Stimulated activated memory B cell treated with anti-CD40 and anti-IgM and Interleukin-4, amounts not matched to agents 10 μg/mL and 1 μg/mL and 100 μg/mL, for 72 hours (primary cell): ENCODE data around the gene OXA1L.
A peak's percentile ranks its signal among the peaks of the same experiment; 100 is the strongest.
"Not testable (repeated sequence)": the region's sequence is repeated elsewhere in the genome, so short reads cannot be mapped to it uniquely, and the experiment has no call there.

Experiments
- ATAC-seq: fragments of 150-1000 bp; cut with Tn5 transposase; 2 replicates; pipeline ENCODE4 v1.10.0; 2021
- H3K27ac Mint-ChIP-seq: one replicate; pipeline ENCODE4 v1.8.0; 2022; ENCODE audit warnings: mild to moderate bottlenecking, mixed read lengths
- H3K27me3 Mint-ChIP-seq: one replicate; pipeline ENCODE4 v1.8.0; 2022; ENCODE audit warnings: mixed read lengths
- H3K36me3 Mint-ChIP-seq: one replicate; pipeline ENCODE4 v1.8.0; 2022; ENCODE audit warnings: mixed read lengths
- H3K4me1 Mint-ChIP-seq: one replicate; pipeline ENCODE4 v1.8.0; 2022; ENCODE audit warnings: mixed read lengths
- H3K4me3 Mint-ChIP-seq: one replicate; pipeline ENCODE4 v1.8.0; 2022; ENCODE audit warnings: mild to moderate bottlenecking, moderate library complexity, mixed read lengths
- H3K9me3 Mint-ChIP-seq: one replicate; pipeline ENCODE4 v1.8.0; 2022; ENCODE audit warnings: mixed read lengths

OXA1L gene

DNA sequence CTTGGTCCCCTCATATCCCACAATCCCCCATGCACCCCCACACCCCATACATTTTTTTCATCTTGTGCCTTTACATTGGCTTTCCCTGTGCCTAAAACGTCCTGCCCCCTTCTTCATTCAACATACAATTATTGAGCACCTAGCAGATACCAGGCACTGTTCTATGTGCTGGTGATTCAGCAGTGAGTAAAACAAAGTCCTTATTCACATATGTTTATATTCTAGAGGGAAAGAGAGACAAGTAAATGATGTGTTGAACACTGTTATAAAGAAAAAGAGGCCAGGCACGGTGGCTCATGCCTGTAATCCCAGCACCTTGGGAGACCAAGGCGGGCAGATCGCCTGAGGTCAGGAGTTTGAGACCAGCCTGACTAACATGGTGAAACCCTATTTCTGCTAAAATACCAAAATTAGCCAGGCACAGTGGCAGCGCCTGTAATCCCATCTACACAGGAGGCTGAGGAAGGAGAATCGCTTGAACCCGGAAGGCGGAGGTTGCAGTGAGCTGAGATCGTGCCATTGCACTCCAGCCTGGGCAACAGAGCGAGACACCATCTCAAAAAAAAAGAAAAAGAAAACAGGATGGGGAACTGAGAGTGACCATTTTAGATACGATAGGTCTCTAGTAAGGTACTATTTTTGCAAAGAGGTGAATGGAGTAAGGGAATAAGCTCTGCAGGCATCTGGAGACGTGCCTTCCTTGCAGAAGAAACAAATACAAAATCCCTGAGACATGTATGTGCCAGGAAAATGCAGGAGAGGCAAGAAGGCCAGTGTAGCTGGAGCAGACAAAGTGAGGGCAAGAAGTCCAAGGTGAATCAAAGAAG, 36.6 kb downstream of the OXA1L start:
- H3K27ac Mint-ChIP-seq, result peak overlapping the region; percentile 79
- H3K4me3 Mint-ChIP-seq, result peak overlapping the region; percentile 53
- peak; percentile 91 for ATAC-seq
- no peaks in the 10 kb centered on the region for H3K9me3 Mint-ChIP-seq
- no peaks in the 10 kb centered on the region for H3K27me3 Mint-ChIP-seq
- H3K4me1 Mint-ChIP-seq, result peaks cover 81% of the 10 kb centered on the region
- H3K36me3 Mint-ChIP-seq, result peaks cover 20% of the 10 kb centered on the region

DNA sequence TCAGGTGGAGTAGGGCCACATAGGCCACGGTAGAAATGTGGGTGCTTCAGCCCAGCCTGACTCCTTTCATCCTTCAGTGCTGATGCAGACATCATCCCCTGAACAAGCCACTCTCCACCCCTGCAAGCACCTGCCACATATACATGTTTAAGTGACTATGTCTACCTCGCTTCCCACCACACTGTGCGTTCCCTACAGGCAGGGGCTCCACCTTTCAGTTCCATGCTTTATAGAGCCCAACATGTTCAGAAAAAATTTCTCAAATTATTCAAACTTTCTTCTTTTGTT, 37.1 kb downstream of the OXA1L start:
- Mint-ChIP-seq H3K27ac (peak overlapping the region; percentile 79), H3K9me3 (no peaks in the 10 kb centered on the region), H3K4me3 (peak overlapping the region; percentile 21), H3K36me3 (peaks cover 20% of the 10 kb centered on the region), H3K27me3 (no peaks in the 10 kb centered on the region), H3K4me1 (peaks cover 81% of the 10 kb centered on the region)
- ATAC-seq, result peak; percentile 77

DNA sequence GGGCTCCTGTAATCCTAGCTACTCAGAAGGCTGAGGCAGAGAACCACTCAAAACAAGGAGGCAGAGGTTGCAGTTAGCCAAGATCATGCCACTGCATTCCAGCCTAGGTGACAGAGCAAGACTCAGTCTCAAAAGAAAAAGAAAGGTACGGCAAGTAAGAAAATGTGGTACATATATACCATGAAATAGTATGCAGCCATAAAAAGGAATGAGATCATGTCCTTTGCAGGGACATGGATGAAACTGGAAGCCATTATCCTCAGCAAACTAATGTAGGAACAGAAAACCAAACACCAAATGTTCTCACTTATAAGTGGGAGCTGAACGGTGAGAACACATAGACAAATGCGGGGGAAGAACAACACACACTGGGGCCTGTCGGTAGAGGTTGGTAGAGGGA, 38.7 kb downstream of the OXA1L start:
- peaks cover 14% of the 10 kb centered on the region for H3K36me3 Mint-ChIP-seq
- ATAC-seq, H3K9me3 Mint-ChIP-seq, H3K4me3 Mint-ChIP-seq, H3K27me3 Mint-ChIP-seq: not testable (repeated sequence)
- peak overlapping the region; percentile 79 for H3K27ac Mint-ChIP-seq
- H3K4me1 Mint-ChIP-seq, result peaks cover 70% of the 10 kb centered on the region

GRCh38 chr14:22807432-22808087, 41.1 kb downstream of the OXA1L start:
- Mint-ChIP-seq H3K27ac (peak overlapping the region; percentile 36), H3K36me3 (peaks cover 9% of the 10 kb centered on the region), H3K4me3 (no peak overlapping the region), H3K4me1 (peaks cover 63% of the 10 kb centered on the region), H3K9me3 (no peaks in the 10 kb centered on the region), H3K27me3 (no peaks in the 10 kb centered on the region)
- ATAC-seq, result no peak

- Mint-ChIP-seq H3K9me3 (no peaks in the 10 kb centered on the region), H3K4me3 (no peak overlapping the region), H3K4me1 (peaks cover 63% of the 10 kb centered on the region), H3K36me3 (peaks cover 6% of the 10 kb centered on the region), H3K27me3 (no peaks in the 10 kb centered on the region), H3K27ac (peak overlapping the region; percentile 36)
- ATAC-seq, result no peak
These were observed 42.1 kb downstream of the OXA1L start for GRCh38 chr14:22808388-22809209.

- Mint-ChIP-seq H3K27me3 (no peaks in the 10 kb centered on the region), H3K4me1 (peaks cover 62% of the 10 kb centered on the region), H3K4me3 (no peak overlapping the region)
These were observed 45.2 kb downstream of the OXA1L start for GRCh38 chr14:22811722-22812121.

GRCh38 chr14:22812744-22813143, 46.3 kb downstream of the OXA1L start:
- Mint-ChIP-seq H3K36me3 (no peaks in the 10 kb centered on the region), H3K9me3 (no peaks in the 10 kb centered on the region), H3K27ac (peak overlapping the region; percentile 82), H3K27me3 (no peaks in the 10 kb centered on the region), H3K4me1 (peaks cover 54% of the 10 kb centered on the region), H3K4me3 (peak overlapping the region; percentile 67)
- ATAC-seq, result no peak

More at GRCh38 chr14:22811722-22812121, 45.2 kb downstream of the OXA1L start:
- Mint-ChIP-seq H3K36me3 (no peaks in the 10 kb centered on the region), H3K27ac (peak overlapping the region; percentile 82), H3K9me3 (no peaks in the 10 kb centered on the region)
- no peak for ATAC-seq

DNA sequence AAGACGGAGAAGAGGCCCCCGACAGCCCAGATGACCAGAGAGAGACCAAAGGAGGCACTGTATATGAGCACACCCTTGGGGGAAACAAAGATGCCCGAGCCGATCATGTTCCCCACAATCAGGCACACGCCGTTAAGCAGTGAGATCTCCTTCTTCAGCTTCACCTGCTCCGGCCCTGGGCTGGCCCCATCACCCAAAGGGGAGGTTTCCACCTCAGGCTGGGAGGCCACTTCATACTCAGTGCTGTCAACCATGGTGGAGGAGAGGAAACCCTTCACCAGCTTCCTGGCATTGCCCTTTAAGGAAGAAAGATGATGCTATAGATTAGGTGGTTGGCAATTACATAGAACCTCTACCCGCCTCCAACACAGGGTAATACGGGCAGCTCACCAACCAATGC, 46.7 kb downstream of the OXA1L start:
- H3K9me3 Mint-ChIP-seq, result no peaks in the 10 kb centered on the region

GRCh38 chr14:22814373-22814772, 47.9 kb downstream of the OXA1L start:
- no peak for ATAC-seq
- no peaks in the 10 kb centered on the region for H3K36me3 Mint-ChIP-seq
- H3K9me3 Mint-ChIP-seq, result no peaks in the 10 kb centered on the region
- H3K4me1 Mint-ChIP-seq, result peaks cover 51% of the 10 kb centered on the region
- H3K4me3 Mint-ChIP-seq, result peak overlapping the region; percentile 62
- peak overlapping the region; percentile 80 for H3K27ac Mint-ChIP-seq
- no peaks in the 10 kb centered on the region for H3K27me3 Mint-ChIP-seq

More for the DNA sequence above, 46.7 kb downstream of the OXA1L start:
- H3K27me3 Mint-ChIP-seq, result no peaks in the 10 kb centered on the region
- peak overlapping the region; percentile 67 for H3K4me3 Mint-ChIP-seq
- H3K27ac Mint-ChIP-seq, result peak overlapping the region; percentile 82
- ATAC-seq, result peak; percentile 52
- H3K36me3 Mint-ChIP-seq, result no peaks in the 10 kb centered on the region
- H3K4me1 Mint-ChIP-seq, result peaks cover 50% of the 10 kb centered on the region

- Mint-ChIP-seq H3K9me3 (no peaks in the 10 kb centered on the region), H3K36me3 (no peaks in the 10 kb centered on the region), H3K27ac (peak within 1 kb of the TSS; percentile 80), H3K27me3 (no peaks in the 10 kb centered on the region), H3K4me1 (peaks cover 58% of the 10 kb centered on the region), H3K4me3 (peak within 1 kb of the TSS; percentile 62)
- no peak for ATAC-seq
These were observed 48.6 kb downstream of the OXA1L start, which contains the start of gene SLC7A7 for GRCh38 chr14:22814941-22815713. TSS of gene SLC7A7 (minus strand) at chr14:22815435. CDS start at chr14:22813398, 2,037 bp downstream.

DNA sequence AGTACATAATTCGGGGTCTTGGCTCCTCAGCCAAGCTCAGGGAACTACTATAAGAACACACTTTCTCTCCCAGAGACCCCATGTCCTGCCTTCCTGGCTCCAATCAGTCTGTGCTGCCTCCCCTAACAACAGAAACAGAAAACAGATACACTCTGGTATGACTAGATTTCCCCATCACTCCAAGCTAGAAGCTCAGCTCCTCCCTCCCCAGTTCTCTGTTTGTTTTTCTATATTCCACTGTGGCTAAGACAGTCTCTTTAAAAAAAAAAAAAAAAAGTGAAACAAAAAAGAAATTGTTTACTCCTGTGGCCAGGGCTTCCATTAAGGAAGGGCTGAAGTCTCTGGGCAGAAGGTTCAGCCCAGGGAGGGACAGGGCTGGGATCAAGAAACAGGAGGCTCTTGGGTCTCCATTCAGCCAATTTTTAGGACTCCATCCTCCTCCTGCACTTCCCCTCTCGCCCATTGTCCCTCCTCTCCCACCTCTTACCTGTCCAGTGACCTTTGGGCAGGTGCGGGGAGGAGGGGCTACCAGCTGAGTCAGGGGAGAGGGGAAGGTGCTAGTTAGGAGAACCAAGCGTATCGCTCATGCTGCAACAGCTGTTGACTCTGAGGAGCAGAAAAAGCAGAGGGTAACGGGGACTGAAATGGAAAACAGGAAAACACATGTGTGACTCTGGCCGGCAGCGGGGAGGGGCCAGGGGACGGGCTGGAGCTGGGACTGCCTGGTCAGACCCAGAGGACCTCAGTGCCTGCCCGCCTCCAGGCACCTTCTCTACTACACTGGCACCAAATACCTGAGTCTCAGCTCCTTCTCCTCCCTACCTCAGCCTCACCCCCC, 52.9 kb downstream of the OXA1L start:
- peak; percentile 42 for ATAC-seq
- peak overlapping the region; percentile 78 for H3K27ac Mint-ChIP-seq
- H3K4me3 Mint-ChIP-seq, result peak overlapping the region; percentile 65
- no peaks in the 10 kb centered on the region for H3K36me3 Mint-ChIP-seq
- H3K9me3 Mint-ChIP-seq, result no peaks in the 10 kb centered on the region
- H3K27me3 Mint-ChIP-seq, result no peaks in the 10 kb centered on the region
- peaks cover 65% of the 10 kb centered on the region for H3K4me1 Mint-ChIP-seq

DNA sequence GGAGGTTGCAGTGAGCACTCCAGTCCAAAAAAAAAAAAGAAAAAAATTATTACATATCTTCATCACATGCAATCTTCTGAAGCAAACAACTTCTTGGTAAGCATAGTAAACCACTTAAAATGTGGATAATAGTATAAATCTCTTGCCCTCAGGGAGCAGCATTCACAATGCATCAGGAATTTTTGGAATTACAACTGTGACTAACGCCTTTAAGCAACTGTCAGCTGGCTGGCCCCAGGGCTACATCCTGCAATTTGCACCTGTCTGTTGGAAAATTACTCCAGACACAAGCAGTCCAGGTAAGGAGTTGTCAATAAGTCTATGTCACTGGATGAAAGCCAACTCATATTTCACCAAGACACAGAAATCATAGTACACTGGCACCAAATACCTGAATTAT, 54.2 kb downstream of the OXA1L start:
- no peak for ATAC-seq
- Mint-ChIP-seq H3K4me1 (peaks cover 60% of the 10 kb centered on the region), H3K36me3 (no peaks in the 10 kb centered on the region), H3K4me3 (no peak overlapping the region), H3K27me3 (no peaks in the 10 kb centered on the region), H3K9me3 (no peaks in the 10 kb centered on the region), H3K27ac (peak overlapping the region; percentile 80)

- H3K4me1 Mint-ChIP-seq, result peaks cover 56% of the 10 kb centered on the region
- H3K27ac Mint-ChIP-seq, result peak overlapping the region; percentile 80
- no peaks in the 10 kb centered on the region for H3K36me3 Mint-ChIP-seq
- peak overlapping the region; percentile 13 for H3K4me3 Mint-ChIP-seq
- H3K27me3 Mint-ChIP-seq, result no peaks in the 10 kb centered on the region
- ATAC-seq, result no peak
- no peaks in the 10 kb centered on the region for H3K9me3 Mint-ChIP-seq
These were observed 54.9 kb downstream of the OXA1L start for GRCh38 chr14:22821193-22822015.
